Spinal cord (tissue), 10 donors: ENCODE results near the gene PRR13. TPM values are rescaled to one million over a fixed set of nuclear protein-coding genes. Genes with fewer than 3 reads are reported as not detected.
"Not testable (repeated sequence)": the region's sequence is repeated elsewhere in the genome, so short reads cannot be mapped to it uniquely, and the experiment has no call there.

Source experiments
- DNase-seq, 6 donors: peaks; one replicate each; pipeline versions ENCODE4 v3.0.0 to v3.0.0-alpha.2; 2013 to 2015; ENCODE audit warnings: low spot score in 6 of 6, low read depth in 4 of 6
- H3K27ac ChIP-seq: one replicate; pipeline ENCODE4 v1.5.1; 2013; ENCODE audit warnings: low read depth, low read length, control low read depth
- H3K27me3 ChIP-seq: one replicate; pipeline ENCODE4 v1.6.1; 2013; ENCODE audit warnings: low read length; ENCODE audit not compliant: control insufficient read depth, insufficient read depth
- H3K36me3 ChIP-seq: one replicate; pipeline ENCODE4 v1.6.1; 2013; ENCODE audit warnings: low read length; ENCODE audit not compliant: control insufficient read depth, insufficient read depth
- H3K4me1 ChIP-seq: one replicate; pipeline ENCODE4 v1.6.1; 2013; ENCODE audit warnings: low read length; ENCODE audit not compliant: control insufficient read depth, insufficient read depth
- H3K4me3 ChIP-seq: one replicate; pipeline ENCODE4 v1.5.1; 2013; ENCODE audit warnings: low read depth, low read length, control low read depth
- H3K9me3 ChIP-seq: one replicate; pipeline ENCODE4 v1.6.1; 2013; ENCODE audit warnings: low read length; ENCODE audit not compliant: control insufficient read depth, insufficient read depth
- WGBS: methylation state at CpG from one replicate; pipeline ENCODE4 v1.1.5; 2013; ENCODE audit warnings: missing lambda C conversion rate; ENCODE audit not compliant: insufficient coverage; 5-methylcytosine and 5-hydroxymethylcytosine counted together
- polyA plus RNA-seq, 2 donors: library from polyadenylated mRNA; unstranded; fragments of 120-200 nt; gene quantifications; one replicate each; pipeline ENCODE4 v1.2.1, GENCODE V29; 2013; ENCODE audit not compliant: insufficient read length in 2 of 2
- total RNA-seq, 2 donors: library from RNA; depleted of rRNA in 1 of 2; stranded (reverse); fragments of 120-200 nt in 1 of 2; fragments of >200 nt in 1 of 2; gene quantifications; one replicate each; pipeline versions ENCODE4 v1.2.3 to v1.2.4, GENCODE V29; 2013 to 2014
- donor health status: healthy.

The PRR13 gene
- total and polyA plus RNA-seq, 4 donors, result 14.9 to 57.7 (median 45.0) TPM

DNA sequence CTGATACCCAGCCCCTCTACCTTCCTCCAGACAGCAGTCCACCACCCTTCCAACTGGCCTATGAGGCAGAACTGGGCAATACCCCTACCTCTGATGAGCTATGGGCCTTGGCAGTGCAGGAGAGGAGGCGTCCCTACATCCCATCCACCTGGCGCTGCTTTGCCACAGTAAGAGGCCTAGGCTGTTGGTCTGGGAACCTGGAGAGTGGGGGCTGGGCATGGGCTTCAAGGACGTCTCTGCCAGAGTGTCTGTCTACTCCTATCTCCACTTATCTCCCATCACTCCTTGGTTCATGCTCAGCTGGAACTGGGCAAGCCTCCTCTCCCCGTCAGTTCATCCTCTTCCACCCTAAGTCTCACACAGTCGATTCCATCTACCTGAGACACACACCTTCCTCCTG is 11.4 kb upstream of the PRR13 start:
- WGBS, result 75% methylated on average over 4 of the region's 5 CpGs
- H3K36me3 ChIP-seq, result no peaks in the 10 kb centered on the region
- H3K4me1 ChIP-seq, result no peaks in the 10 kb centered on the region
- H3K4me3 ChIP-seq, result no peak overlapping the region
- H3K9me3 ChIP-seq, result no peaks in the 10 kb centered on the region
- no peak for DNase-seq
- H3K27me3 ChIP-seq, result no peaks in the 10 kb centered on the region
- no peak overlapping the region for H3K27ac ChIP-seq

DNA sequence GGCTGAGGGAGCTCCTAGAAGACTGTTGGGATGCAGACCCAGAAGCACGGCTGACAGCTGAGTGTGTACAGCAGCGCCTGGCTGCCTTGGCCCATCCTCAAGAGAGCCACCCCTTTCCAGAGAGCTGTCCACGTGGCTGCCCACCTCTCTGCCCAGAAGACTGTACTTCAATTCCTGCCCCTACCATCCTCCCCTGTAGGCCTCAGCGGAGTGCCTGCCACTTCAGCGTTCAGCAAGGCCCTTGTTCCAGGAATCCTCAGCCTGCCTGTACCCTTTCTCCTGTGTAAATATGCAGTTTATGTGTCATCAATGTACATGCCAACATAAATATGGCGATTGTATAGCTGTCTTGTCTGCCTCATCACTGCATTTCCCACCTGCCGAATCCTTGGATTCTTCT is 10.3 kb upstream of the PRR13 start:
- Histone ChIP-seq H3K27me3 (no peaks in the 10 kb centered on the region), H3K36me3 (no peaks in the 10 kb centered on the region), H3K4me3 (no peak overlapping the region), H3K4me1 (no peaks in the 10 kb centered on the region), H3K9me3 (no peaks in the 10 kb centered on the region), H3K27ac (no peak overlapping the region)
- no peak for DNase-seq
- WGBS, result 83% methylated on average over 6 of the region's 7 CpGs

DNA sequence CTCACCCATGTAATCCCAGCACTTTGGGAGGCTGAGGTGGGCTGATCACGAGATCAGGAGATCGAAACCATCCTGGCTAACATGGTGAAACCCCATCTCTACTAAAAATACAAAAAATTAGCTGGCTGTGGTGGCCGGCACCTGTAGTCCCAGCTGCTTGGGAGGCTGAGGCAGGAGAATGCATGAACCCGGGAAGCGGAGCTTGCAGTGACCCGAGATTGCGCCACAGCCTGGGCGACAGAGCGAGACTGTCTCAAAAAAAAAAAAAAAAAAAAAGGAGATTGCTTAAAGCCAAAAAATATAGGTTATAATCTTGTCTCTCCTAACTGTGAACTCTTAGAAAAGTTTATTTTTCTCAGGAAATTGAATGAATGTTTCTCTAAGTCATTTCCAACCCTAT is 6.2 kb upstream of the PRR13 start:
- not testable (repeated sequence) for H3K27me3 ChIP-seq, H3K4me3 ChIP-seq, H3K9me3 ChIP-seq, H3K36me3 ChIP-seq, H3K27ac ChIP-seq, H3K4me1 ChIP-seq, DNase-seq
- 96% methylated on average over 3 of the region's 9 CpGs for WGBS

DNA sequence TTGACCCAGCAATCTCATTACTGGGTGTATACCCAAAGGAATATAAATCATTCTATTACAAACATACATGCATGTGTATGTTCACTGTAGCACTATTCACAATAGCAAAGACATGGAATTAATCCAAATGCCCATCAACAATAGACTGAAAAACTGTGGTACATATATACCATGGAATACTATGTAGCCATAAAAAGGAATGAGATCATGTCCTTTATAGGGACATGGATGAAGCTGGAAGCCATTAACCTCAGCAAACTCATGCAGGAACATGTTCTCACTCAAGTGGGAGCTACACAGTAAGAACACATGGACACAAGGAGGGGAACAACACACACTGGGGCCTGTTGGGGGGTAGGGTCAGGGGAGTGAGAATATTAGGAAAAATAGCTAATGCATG is 2.0 kb upstream of the PRR13 start:
- H3K4me3 ChIP-seq, H3K9me3 ChIP-seq, DNase-seq, H3K27ac ChIP-seq, H3K27me3 ChIP-seq, H3K36me3 ChIP-seq: not testable (repeated sequence)
- H3K4me1 ChIP-seq, result peaks cover 18% of the 10 kb centered on the region

DNA sequence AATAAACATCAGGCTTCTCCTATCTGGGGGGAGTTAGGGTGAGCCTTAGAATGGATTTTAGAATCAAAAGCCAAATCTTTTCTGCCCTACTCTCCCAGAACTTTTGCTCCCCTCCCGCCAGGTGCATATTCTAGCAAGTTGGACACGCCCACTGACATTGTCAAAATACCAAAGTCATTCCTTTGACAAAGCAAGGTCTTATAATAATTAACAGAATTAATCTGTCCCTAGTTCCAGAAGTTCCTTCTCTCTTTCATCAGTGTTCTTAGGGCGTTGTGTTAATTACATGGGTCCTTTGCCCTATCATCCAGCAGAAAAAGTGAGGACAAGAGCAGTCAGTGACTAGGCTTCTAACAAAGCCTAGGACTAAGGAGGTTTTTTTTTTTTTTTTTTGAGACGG is 2.4 kb downstream of the PRR13 start:
- no peaks in the 10 kb centered on the region for H3K27me3 ChIP-seq
- peaks cover 18% of the 10 kb centered on the region for H3K4me1 ChIP-seq
- H3K36me3 ChIP-seq, result peaks cover 7% of the 10 kb centered on the region
- no peaks in the 10 kb centered on the region for H3K9me3 ChIP-seq
- no CpG with 5 or more reads among the region's 4 CpGs for WGBS
- H3K27ac ChIP-seq, result no peak overlapping the region
- no peak for DNase-seq
- H3K4me3 ChIP-seq, result no peak overlapping the region

DNA sequence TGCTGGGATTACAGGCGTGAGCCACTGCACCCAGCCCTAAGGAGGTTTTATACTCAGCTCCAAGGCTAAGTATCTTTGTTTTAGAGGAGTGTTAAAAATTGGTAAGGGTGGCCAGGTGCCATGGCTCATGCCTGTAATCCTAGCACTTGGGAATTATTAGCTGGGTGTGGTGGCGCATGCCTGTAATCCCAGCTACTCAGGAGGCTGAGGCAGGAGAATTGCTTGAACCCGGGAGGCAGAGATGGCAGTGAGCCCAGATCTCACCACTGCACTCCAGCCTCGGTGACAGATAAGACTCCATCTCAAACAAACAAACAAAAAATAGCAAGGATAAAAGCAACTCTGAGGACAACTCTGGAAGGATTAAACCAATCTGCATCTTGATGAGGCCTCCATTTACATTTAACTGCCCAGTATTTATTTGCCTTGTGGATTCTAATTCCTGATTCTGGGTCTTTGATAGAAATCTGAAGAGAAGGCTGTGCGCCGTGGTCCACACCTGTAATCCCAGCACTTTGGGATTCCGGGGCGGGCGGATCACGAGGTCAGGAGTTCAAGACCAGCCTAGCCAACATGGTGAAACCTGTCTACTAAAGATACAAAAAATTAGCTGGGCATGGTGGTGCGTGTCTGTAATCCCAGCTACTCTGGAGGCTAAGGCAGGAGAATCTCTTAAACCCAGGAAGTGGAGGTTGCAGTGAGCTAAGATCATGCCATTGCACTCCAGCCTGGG is 3.2 kb downstream of the PRR13 start:
- not testable (repeated sequence) for H3K4me3 ChIP-seq, H3K36me3 ChIP-seq, H3K27ac ChIP-seq, H3K27me3 ChIP-seq, H3K9me3 ChIP-seq, DNase-seq
- 100% methylated on average over 6 of the region's 11 CpGs for WGBS
- peaks cover 18% of the 10 kb centered on the region for H3K4me1 ChIP-seq

DNA sequence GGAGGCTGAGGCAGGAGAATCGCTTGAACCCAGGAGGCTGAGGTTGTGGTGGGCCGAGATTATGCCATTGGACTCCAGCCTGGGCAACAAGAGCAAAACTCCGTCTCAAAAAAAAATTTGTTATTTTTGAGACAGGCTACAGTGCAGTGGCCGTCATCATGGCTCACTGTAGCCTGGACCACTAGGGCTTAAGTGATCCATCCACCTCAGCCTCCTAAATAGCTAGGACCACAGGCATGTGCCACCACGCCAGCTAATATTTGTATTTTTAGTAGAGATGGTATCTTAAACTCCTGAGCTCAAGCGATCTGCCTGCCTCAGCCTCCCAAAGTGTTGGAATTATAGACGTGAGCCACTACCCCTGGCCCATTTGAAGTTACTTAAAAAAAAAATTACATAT is 9.4 kb downstream of the PRR13 start:
- no peak for DNase-seq
- H3K4me3 ChIP-seq, result no peak overlapping the region
- no peaks in the 10 kb centered on the region for H3K4me1 ChIP-seq
- H3K9me3 ChIP-seq, result no peaks in the 10 kb centered on the region
- no peak overlapping the region for H3K27ac ChIP-seq
- 86% methylated on average over 3 of the region's 7 CpGs for WGBS
- H3K36me3 ChIP-seq, result peaks cover 10% of the 10 kb centered on the region
- no peaks in the 10 kb centered on the region for H3K27me3 ChIP-seq

DNA sequence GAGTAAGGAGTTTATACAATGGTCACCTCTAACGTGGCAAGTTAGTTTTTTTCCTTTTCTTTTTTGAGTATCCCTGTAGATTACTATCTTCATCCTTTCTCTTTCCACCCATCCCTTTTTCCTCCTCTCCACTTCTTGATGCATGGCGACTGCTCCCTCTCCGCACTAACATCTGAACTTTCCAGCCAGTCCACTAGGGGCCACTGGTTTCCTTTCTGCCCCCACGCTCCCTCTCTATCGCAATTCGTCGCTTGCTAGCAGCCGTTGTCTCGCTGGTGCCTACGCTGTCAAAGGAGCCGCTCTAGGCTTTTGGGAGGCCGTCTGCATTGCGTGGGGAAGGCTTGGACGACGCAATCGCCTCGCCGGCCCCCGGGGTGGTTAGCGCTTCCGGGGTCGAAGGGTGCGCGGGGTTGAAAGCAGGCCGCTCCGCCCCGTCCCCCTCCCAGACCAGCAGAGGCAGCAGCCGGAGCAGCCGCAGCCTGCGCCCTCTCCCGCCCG is 10.2 kb downstream of the PRR13 start, which contains the start of gene PCBP2:
TSS of gene PCBP2 (plus strand) at position 442 of the 498 bp plus-strand sequence. CDS start 2,699 bp downstream, outside the sequence.
- peak within 1 kb of the TSS; percentile 97 for H3K27ac ChIP-seq
- H3K4me1 ChIP-seq, result no peaks in the 10 kb centered on the region
- peak within 1 kb of the TSS; percentile 91 for H3K4me3 ChIP-seq
- 0% methylated on average over 23 of the region's 32 CpGs for WGBS
- H3K36me3 ChIP-seq, result peaks cover 16% of the 10 kb centered on the region
- DNase-seq, result peak; percentile 94 to 100 (median 98)
- no peaks in the 10 kb centered on the region for H3K27me3 ChIP-seq
- H3K9me3 ChIP-seq, result no peaks in the 10 kb centered on the region

DNA sequence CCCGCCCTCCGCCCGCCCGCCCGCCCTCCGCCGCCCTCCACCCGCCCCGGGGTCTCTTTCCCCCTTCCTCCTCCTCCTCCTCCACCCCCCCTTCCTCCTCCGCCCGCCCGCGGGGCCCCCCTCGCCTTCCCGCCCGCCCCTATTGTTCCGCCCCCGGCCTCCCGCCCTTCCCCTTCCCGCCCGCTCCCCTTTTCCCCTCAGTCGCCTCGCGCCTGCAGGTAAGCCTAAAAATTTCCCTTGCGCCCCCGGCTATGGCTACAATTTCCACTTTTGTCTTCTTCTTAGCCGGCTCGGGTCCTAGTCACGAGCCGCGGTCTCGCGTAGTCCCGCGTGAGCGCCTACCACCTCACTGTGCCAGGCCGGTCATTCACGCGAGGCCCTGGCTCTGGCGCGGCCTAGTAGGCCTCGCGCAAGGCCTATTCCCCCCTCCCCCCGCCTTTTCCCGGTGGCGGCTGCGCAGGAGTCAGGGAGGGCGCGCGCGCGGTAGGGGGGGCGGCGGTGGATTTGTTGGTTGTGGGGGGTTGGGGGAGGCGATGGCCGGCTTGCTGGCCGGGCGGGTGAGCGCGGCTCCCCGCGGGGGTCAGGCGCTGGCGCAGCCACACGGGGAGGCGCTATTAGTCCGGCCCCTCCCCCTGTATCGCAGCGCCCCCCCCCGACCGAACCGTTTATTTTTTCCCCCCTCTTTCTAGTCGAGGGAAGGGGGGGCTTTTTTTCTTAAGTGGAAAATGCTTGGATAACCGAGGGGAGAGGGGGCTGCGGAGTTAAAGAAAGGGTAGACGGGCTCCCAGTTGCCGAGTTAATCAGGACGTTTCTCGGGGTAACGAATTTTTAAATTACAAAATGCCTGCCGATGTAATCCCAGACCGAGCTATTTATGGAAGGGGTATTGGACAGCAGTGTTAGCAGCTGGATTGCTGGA is 10.9 kb downstream of the PRR13 start:
- 0% methylated on average over 29 of the region's 82 CpGs for WGBS
- peak overlapping the region; percentile 97 for H3K27ac ChIP-seq
- no peaks in the 10 kb centered on the region for H3K4me1 ChIP-seq
- H3K4me3 ChIP-seq, result peak overlapping the region; percentile 91
- H3K9me3 ChIP-seq, result no peaks in the 10 kb centered on the region
- no peaks in the 10 kb centered on the region for H3K27me3 ChIP-seq
- H3K36me3 ChIP-seq, result peaks cover 23% of the 10 kb centered on the region
- peak in 4 of 6 donors; percentile 69 to 94 (median 88) for DNase-seq
